Stimulated activated CD4-positive, alpha-beta T cell treated with anti-CD3 and anti-CD28 coated beads, Interleukin-15, amount 100 ng/mL, for 1 hour (primary cell): ENCODE measurements around the gene ATXN7L1.

Source experiments
- DNase-seq, 2 donors: peaks; one replicate each; pipeline ENCODE4 v3.0.0-alpha.2; 2020; ENCODE audit warnings: low read depth in 1 of 2, low spot score in 1 of 2

Gene ATXN7L1

GRCh38 chr7:105678811-105679495 is 197.4 kb downstream of the ATXN7L1 start:
- no peak for DNase-seq

GRCh38 chr7:105677817-105678573 is 198.4 kb downstream of the ATXN7L1 start:
- no peak for DNase-seq

GRCh38 chr7:105677410-105677730 is 199.0 kb downstream of the ATXN7L1 start:
- DNase-seq: no peak

GRCh38 chr7:105675934-105676371 is 200.4 kb downstream of the ATXN7L1 start:
- DNase-seq: no peak

- no peak for DNase-seq
These were observed 202.0 kb downstream of the ATXN7L1 start for GRCh38 chr7:105674200-105674920.

- no peak for DNase-seq
These were observed 202.9 kb downstream of the ATXN7L1 start for GRCh38 chr7:105673367-105674084.

GRCh38 chr7:105672801-105673200 is 203.6 kb downstream of the ATXN7L1 start:
- DNase-seq: no peak

- no peak for DNase-seq
These were observed 210.1 kb downstream of the ATXN7L1 start for GRCh38 chr7:105666324-105666723.

GRCh38 chr7:105665684-105666083 is 210.7 kb downstream of the ATXN7L1 start:
- DNase-seq: no peak

GRCh38 chr7:105664816-105665525 is 211.4 kb downstream of the ATXN7L1 start:
- no peak for DNase-seq

- no peak for DNase-seq
These were observed 213.4 kb downstream of the ATXN7L1 start for GRCh38 chr7:105662998-105663397.

- no peak for DNase-seq
These were observed 214.8 kb downstream of the ATXN7L1 start for GRCh38 chr7:105661625-105662024.

GRCh38 chr7:105656922-105657521 is 219.4 kb downstream of the ATXN7L1 start:
- DNase-seq: peak in 1 of 2 donors; percentile 46

GRCh38 chr7:105655500-105656380 is 220.7 kb downstream of the ATXN7L1 start:
- no peak for DNase-seq

GRCh38 chr7:105655067-105655466 is 221.3 kb downstream of the ATXN7L1 start:
- DNase-seq: no peak

GRCh38 chr7:105654095-105654686 is 222.2 kb downstream of the ATXN7L1 start:
- no peak for DNase-seq

GRCh38 chr7:105653441-105654005 is 222.9 kb downstream of the ATXN7L1 start:
- no peak for DNase-seq

- peak; percentile 37 to 59 for DNase-seq
These were observed 223.9 kb downstream of the ATXN7L1 start for GRCh38 chr7:105652359-105652993.
